IPS-20b (cell line): ENCODE measurements around the gene PMPCA.
A peak's percentile ranks its signal among the peaks of the same experiment; 100 is the strongest.

Source experiments
- H3K27ac ChIP-seq: one replicate; pipeline ENCODE4 v1.5.1; 2013; ENCODE audit warnings: low read length
- H3K27me3 ChIP-seq: 2 replicates; pipeline ENCODE4 v1.6.1; 2013; ENCODE audit warnings: mild to moderate bottlenecking, low read length, inconsistent platforms; ENCODE audit not compliant: insufficient read depth
- H3K36me3 ChIP-seq: 2 replicates; pipeline ENCODE4 v1.6.1; 2013; ENCODE audit warnings: low read depth, mild to moderate bottlenecking, inconsistent platforms, low read length, moderate library complexity; ENCODE audit not compliant: insufficient read depth
- H3K4me1 ChIP-seq: 2 replicates; pipeline ENCODE4 v1.6.1; 2013; ENCODE audit warnings: mild to moderate bottlenecking, control low read depth, inconsistent platforms, low read length, moderate library complexity; ENCODE audit not compliant: insufficient read depth
- H3K4me3 ChIP-seq: 2 replicates; pipeline ENCODE4 v1.5.1; 2013; ENCODE audit warnings: mild to moderate bottlenecking, low read length, inconsistent platforms
- H3K9ac ChIP-seq: 2 replicates; pipeline ENCODE4 v1.6.1; 2013; ENCODE audit warnings: low read depth, mild to moderate bottlenecking, inconsistent platforms, low read length, moderate library complexity
- H3K9me3 ChIP-seq: 2 replicates; pipeline ENCODE4 v1.6.1; 2013; ENCODE audit warnings: mild to moderate bottlenecking, low read depth, low read length, inconsistent platforms; ENCODE audit not compliant: insufficient read depth

PMPCA gene

DNA sequence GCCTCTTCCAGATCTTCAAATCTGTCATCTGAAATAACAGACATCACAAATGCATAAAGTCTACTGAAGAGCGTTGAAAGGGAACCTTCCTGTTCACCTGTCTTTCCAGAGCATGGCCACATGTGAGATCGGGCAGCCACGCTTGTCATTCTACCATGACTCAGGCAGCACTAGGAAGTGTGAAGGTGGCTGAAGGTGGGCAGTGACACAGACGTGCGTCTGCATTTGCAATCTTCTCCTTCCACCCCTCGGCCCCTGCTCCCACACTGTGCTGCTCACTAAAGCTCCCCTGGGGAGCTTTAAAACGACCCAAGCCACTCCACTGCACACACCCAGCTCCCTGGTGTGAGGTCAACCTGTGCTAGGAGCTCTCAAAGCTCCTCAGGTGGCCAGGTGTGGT is 2.5 kb upstream of the PMPCA start:
- H3K36me3 ChIP-seq, result peaks cover 62% of the 10 kb centered on the region
- H3K4me3 ChIP-seq, result no peak overlapping the region
- H3K9ac ChIP-seq, result no peak overlapping the region
- no peaks in the 10 kb centered on the region for H3K27me3 ChIP-seq
- H3K4me1 ChIP-seq, result peaks cover 3% of the 10 kb centered on the region; the same call in 1 of the 2 replicates
- H3K9me3 ChIP-seq, result no peaks in the 10 kb centered on the region
- H3K27ac ChIP-seq, result no peak overlapping the region

DNA sequence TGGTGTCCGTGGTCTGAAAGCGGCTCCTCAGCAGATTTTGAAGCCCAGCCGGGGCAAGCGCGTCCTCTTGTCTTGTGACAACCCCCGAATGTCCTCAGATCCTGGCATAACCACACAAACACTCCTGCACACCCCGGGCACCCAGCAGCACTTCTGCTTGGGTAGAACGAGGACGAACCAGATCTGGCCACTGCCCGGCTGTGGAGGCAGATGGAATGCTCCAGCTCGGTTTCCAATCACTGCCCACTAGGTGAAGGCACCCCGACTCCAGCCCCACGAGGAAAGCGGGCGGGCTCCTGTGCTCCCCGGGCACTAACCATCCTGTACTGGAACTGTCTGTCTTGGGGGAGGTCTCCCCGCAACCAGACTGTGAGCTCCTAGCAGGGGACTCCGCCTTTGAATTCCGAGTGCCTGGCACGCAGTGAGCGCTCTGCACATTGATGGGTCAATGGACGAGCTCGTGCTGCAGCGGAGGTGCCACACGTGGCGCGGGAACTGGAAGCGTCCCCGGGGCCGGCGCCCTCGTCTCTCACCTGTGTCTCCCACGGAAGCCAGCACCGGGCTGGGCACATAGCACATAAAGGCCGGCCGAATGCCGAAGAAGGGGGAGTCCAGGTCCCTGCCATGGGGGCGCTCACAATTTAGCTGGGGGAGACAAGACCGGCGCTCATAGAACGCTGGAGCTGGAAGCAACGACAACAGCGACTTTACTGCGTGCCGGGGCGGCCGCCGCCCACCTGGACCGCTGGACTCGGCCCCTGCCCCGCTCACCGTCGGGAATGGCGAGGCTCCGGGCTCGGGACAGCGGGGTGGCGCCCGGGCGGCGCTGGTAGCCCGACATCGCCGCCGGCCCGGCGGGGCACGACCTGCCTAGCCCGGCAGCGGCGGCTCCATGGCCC is 652 bp upstream of the PMPCA start:
- H3K27ac ChIP-seq, result peak overlapping the region; percentile 46
- H3K4me1 ChIP-seq, result peaks cover 3% of the 10 kb centered on the region; the same call in 1 of the 2 replicates
- H3K9ac ChIP-seq, result peak overlapping the region; percentile 90; the same call in 1 of the 2 replicates
- H3K27me3 ChIP-seq, result no peaks in the 10 kb centered on the region
- peak overlapping the region; percentile 86 for H3K4me3 ChIP-seq
- H3K9me3 ChIP-seq, result no peaks in the 10 kb centered on the region
- peaks cover 66% of the 10 kb centered on the region for H3K36me3 ChIP-seq

DNA sequence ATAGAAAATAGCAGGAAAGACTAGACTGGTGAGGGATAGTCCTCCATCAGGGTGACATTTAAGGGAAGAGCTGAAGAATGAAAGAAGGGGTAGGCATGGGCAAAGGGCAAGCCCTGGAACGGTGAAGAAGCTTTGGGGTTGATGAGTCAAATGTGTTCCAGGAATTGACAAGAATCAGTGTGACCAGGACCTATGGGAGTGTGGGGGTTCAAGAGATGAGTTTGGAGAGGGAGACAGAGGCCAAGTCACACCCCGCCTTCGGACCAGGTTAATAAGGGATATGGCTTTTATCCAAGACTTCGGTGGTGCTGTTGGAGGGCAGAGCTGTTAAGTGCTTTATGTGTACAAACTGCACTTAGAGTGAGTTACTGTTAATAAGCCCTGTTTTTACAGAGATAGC is 920 bp downstream of the PMPCA start:
- H3K36me3 ChIP-seq, result peaks cover 64% of the 10 kb centered on the region
- peak overlapping the region; percentile 95 for H3K4me3 ChIP-seq
- H3K27me3 ChIP-seq, result no peaks in the 10 kb centered on the region
- no peaks in the 10 kb centered on the region for H3K9me3 ChIP-seq
- peaks cover 3% of the 10 kb centered on the region; the same call in 1 of the 2 replicates for H3K4me1 ChIP-seq
- peak overlapping the region; percentile 93 for H3K9ac ChIP-seq
- no peak overlapping the region for H3K27ac ChIP-seq

DNA sequence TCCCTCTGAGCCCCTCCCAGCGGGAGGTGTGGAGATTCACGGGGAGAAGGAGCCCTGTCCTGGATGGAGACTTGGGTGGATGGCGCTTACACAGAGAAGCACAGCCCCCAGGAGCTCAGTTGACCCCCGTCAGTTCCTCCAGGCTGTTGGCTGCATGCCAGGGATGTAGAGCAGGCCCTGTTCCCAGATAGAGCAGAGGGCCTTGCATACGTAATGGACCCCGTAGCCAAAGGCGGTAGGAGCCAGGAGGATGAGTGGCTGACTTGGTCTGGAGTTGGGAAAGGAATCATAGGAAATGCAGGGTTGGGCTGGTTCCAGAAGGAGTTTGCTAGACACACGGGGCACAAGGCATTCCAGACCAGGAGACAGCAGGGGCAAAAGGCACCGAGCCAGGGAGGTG is 2.5 kb downstream of the PMPCA start:
- no peak overlapping the region for H3K27ac ChIP-seq
- H3K9ac ChIP-seq, result no peak overlapping the region
- no peaks in the 10 kb centered on the region for H3K27me3 ChIP-seq
- no peaks in the 10 kb centered on the region for H3K9me3 ChIP-seq
- no peak overlapping the region for H3K4me3 ChIP-seq
- H3K4me1 ChIP-seq, result peaks cover 3% of the 10 kb centered on the region; the same call in 1 of the 2 replicates
- H3K36me3 ChIP-seq, result peaks cover 64% of the 10 kb centered on the region

DNA sequence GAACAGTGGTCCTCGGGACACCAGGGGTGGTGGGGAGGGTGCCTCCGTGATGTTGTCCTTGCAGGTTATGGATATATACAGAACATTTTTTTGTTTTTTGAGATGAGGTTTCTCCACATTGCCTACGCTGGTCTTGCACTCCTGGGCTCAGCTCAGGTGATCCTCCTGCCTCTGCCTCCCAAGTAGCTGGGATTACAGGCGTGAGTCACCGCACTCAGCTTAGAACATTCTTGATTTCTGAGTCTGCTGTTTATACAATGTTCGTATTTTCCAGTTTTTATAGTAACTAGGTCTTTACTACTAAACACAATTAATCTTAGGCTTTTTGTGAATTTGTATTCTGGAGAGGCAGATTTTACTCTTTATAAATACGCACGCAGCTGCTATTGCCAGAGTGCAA is 6.0 kb downstream of the PMPCA start:
- no peaks in the 10 kb centered on the region for H3K27me3 ChIP-seq
- H3K27ac ChIP-seq, result no peak overlapping the region
- H3K36me3 ChIP-seq, result peaks cover 95% of the 10 kb centered on the region
- no peaks in the 10 kb centered on the region for H3K9me3 ChIP-seq
- no peak overlapping the region for H3K9ac ChIP-seq
- H3K4me3 ChIP-seq, result no peak overlapping the region
- H3K4me1 ChIP-seq, result no peaks in the 10 kb centered on the region

DNA sequence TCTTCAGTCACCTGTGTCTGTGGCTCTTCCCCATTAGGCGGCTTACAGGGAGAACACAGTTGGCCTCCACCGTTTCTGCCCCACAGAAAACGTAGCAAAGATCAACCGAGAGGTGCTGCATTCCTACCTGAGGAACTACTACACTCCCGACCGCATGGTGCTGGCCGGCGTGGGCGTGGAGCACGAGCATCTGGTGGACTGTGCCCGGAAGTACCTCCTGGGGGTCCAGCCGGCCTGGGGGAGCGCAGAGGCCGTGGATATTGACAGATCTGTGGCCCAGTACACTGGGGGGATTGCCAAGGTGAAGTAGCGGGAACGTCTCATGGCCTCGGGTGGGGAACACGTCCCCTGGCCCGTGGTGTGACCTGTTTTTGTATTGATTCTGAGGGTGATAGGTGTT is 6.5 kb downstream of the PMPCA start:
- H3K36me3 ChIP-seq, result peaks cover 94% of the 10 kb centered on the region
- H3K27ac ChIP-seq, result no peak overlapping the region
- no peak overlapping the region for H3K9ac ChIP-seq
- no peaks in the 10 kb centered on the region for H3K9me3 ChIP-seq
- H3K4me1 ChIP-seq, result no peaks in the 10 kb centered on the region
- H3K27me3 ChIP-seq, result no peaks in the 10 kb centered on the region
- H3K4me3 ChIP-seq, result no peak overlapping the region

DNA sequence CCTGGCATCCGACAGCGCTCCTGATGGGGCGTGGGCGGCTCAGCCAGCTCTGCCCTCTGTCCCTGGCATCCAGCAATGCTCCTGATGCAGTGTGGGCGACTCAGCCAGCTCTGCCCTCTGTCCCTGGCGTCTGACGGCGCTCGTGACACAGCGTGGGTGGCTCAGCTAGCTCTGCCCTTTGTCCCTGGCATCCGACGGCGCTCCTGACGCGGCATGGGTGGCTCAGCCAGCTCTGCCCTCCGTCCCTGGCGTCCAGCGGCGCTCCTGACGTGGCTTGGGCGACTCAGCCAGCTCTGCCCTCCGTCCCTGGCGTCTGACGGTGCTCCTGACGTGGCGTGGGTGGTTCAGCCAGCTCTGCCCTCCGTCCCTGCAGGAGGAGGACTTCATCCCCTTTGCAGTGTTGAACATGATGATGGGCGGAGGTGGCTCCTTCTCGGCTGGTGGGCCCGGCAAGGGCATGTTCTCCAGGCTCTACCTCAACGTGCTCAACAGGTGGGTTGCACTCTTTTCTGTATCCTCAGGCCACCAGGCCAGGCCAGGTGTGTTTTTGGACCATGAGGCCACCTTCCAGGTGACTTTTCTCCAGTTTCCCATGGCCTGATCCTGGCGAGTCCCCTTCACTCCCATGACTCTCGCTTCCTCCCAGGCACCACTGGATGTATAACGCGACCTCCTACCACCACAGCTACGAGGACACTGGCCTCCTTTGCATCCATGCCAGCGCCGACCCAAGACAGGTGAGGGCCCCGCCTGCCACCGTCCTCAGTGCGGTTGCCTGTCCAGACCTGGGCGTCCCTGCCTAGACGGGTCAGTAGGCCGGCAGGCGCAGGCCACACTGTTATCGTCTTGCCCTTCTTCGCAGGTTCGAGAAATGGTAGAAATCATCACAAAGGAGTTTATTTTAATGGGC is 8.0 kb downstream of the PMPCA start:
- Histone ChIP-seq H3K36me3 (peaks cover 94% of the 10 kb centered on the region), H3K4me1 (no peaks in the 10 kb centered on the region), H3K4me3 (no peak overlapping the region), H3K9ac (no peak overlapping the region), H3K27me3 (no peaks in the 10 kb centered on the region), H3K27ac (no peak overlapping the region), H3K9me3 (no peaks in the 10 kb centered on the region)

DNA sequence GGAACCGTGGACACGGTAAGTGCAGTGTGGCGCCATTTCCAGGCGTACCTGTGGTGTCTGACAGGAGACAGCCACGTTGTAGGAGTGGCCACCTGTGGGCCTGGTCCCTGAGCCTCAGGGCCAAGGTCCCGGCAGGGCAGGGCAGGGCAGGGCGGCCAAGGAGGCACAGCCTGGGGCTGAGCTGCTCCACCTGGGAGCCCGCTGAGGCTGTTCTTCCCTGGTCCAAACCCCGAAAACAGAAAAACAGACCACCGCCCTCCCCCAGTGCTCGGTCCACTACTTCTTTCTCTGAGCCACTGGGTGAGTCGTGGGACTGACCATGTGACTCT is 8.6 kb downstream of the PMPCA start:
- no peak overlapping the region for H3K27ac ChIP-seq
- H3K36me3 ChIP-seq, result peaks cover 94% of the 10 kb centered on the region
- no peaks in the 10 kb centered on the region for H3K27me3 ChIP-seq
- H3K9me3 ChIP-seq, result no peaks in the 10 kb centered on the region
- H3K4me3 ChIP-seq, result no peak overlapping the region
- no peak overlapping the region for H3K9ac ChIP-seq
- H3K4me1 ChIP-seq, result no peaks in the 10 kb centered on the region

DNA sequence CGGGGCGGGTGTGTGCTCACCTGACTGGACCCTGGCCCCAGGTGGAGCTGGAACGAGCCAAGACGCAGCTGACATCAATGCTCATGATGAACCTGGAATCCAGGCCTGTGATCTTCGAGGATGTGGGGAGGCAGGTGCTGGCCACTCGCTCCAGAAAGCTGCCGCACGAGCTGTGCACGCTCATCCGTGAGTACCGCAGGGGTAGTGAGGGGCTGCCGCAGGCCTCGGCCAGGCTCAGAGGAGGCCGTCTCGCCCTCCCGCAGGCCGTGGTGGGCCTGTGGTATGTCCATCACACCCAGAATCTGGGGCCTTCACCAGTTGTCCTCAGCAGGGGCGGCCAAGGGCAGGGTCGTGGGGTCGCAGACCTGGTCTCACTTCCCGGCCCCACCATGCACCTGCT is 11.3 kb downstream of the PMPCA start:
- Histone ChIP-seq H3K36me3 (peaks cover 80% of the 10 kb centered on the region), H3K9me3 (no peaks in the 10 kb centered on the region), H3K27ac (no peak overlapping the region), H3K4me3 (no peak overlapping the region), H3K9ac (no peak overlapping the region), H3K4me1 (no peaks in the 10 kb centered on the region), H3K27me3 (no peaks in the 10 kb centered on the region)

DNA sequence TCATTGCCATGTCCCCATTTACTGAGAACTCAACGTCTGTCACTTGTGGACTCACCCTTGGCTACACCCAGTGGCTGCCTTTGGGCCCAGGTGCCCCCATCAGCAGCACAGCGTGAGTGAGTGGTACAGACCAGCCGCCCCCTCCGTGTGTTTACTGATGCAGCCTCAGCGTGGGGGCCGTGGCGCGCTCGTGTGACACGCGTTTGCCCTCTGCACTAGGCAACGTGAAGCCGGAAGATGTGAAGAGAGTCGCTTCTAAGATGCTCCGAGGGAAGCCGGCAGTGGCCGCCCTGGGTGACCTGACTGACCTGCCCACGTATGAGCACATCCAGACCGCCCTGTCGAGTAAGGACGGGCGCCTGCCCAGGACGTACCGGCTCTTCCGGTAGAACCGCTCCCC is 12.4 kb downstream of the PMPCA start:
- Histone ChIP-seq H3K9me3 (no peaks in the 10 kb centered on the region), H3K9ac (no peak overlapping the region), H3K4me3 (no peak overlapping the region), H3K27me3 (no peaks in the 10 kb centered on the region), H3K27ac (no peak overlapping the region), H3K4me1 (no peaks in the 10 kb centered on the region), H3K36me3 (peaks cover 73% of the 10 kb centered on the region)

DNA sequence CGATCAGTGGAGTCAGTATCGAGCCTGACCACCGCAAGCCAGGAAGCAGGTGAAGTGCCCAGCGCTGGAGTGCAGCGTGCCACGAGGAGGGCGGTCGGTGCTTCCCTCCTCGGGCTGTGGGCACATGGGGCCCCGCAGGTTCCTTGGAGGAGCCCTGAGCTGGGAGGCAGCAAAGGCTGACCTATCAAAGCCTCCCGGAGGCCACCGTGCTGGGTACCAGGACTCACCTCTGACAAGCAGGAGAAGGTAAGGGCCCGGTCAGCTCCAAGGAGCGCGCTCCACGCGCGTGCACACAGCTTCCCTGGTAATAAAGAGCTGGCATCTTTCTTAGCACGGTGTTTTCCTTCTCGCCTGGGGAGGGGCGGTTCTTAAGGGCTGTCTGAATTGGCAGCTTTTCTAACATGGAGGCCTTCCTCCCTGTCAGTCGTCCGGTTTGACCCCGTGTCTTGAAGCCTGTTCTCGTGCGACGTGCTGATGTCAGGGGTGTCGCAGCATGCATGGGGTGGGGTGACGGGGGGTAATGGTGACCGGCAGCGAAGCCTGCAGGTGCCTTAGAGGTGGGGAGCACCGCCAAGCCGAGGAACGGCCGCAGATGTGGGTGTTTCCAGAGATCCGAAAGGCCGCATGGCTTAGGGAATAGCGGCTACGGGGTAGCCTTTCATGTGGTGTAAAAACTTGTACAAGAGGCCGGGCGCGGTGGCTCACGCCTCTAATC is 13.1 kb downstream of the PMPCA start:
- Histone ChIP-seq H3K27ac (no peak overlapping the region), H3K4me3 (no peak overlapping the region), H3K4me1 (no peaks in the 10 kb centered on the region), H3K27me3 (no peaks in the 10 kb centered on the region), H3K9ac (no peak overlapping the region), H3K9me3 (no peaks in the 10 kb centered on the region), H3K36me3 (peaks cover 67% of the 10 kb centered on the region)
